GM19395 (cell line): Measurements from ENCODE around the gene OR6J1.
"Not testable (repeated sequence)": the region's sequence is repeated elsewhere in the genome, so short reads cannot be mapped to it uniquely, and the experiment has no call there.

ENCODE experiments used
- ATAC-seq: cut with Tn5 transposase; IDR thresholded peaks from one replicate; pipeline ENCODE4 v1.9.1; 2021; ENCODE audit warnings: mild to moderate bottlenecking, moderate library complexity; ENCODE audit not compliant: unreplicated experiment

Gene OR6J1

GRCh38 chr14:22644305-22644635 is at the start of gene OR6J1:
OR6J1 (minus strand) TSS chr14:22644352; CDS start chr14:22634811, 9,541 bp downstream.
- ATAC-seq: no peak

- ATAC-seq: no peak
Measured at GRCh38 chr14:22692194-22692593, 48.0 kb upstream of the OR6J1 start.

GRCh38 chr14:22691171-22691570 is 47.0 kb upstream of the OR6J1 start:
- no peak for ATAC-seq

DNA sequence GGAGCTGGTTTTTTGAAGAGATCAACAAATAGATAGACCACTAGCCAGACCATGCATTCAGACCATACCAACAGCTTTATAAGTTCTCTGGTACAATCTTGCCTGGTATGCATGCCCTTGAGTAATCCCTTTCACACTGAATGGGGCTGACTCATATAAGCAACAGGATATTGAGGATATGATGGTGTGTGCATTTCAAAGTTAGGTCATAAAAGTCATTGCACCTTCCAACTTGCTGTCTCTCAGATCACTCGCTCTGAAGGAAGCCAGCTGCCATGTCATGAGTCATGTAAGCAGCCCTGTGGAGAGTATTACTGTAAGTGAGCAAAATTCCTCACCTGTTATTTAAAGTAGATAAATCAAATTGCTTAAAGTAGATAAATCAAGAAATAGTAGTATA is 45.0 kb upstream of the OR6J1 start:
- no peak for ATAC-seq

- ATAC-seq: not testable (repeated sequence)
Measured at GRCh38 chr14:22687969-22688368, 43.8 kb upstream of the OR6J1 start.

GRCh38 chr14:22686176-22686611 is 42.0 kb upstream of the OR6J1 start:
- ATAC-seq: not testable (repeated sequence)

GRCh38 chr14:22685467-22685866 is 41.3 kb upstream of the OR6J1 start:
- ATAC-seq: no peak

GRCh38 chr14:22683428-22683827 is 39.3 kb upstream of the OR6J1 start:
- not testable (repeated sequence) for ATAC-seq

- no peak for ATAC-seq
Measured at GRCh38 chr14:22678221-22678620, 34.1 kb upstream of the OR6J1 start.

DNA sequence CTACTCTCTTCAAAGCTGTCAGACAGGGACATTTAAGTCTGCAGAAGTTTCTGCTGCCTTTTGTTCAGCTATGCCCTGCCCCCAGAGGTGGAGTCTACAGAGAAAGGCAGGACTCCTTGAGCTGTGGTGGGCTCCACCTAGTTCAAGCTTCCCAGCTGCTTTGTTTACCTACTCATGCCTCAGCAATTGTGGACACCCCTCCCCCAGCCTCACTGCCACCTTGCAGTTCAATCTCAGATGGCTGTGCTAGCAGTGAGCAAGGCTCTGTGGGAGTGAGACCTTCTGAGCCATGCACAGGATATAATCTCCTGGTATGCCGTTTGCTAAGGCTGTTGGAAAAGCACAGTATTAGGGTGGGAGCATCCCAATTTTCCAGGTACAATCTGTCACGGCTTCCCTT is 33.4 kb upstream of the OR6J1 start:
- ATAC-seq: not testable (repeated sequence)

DNA sequence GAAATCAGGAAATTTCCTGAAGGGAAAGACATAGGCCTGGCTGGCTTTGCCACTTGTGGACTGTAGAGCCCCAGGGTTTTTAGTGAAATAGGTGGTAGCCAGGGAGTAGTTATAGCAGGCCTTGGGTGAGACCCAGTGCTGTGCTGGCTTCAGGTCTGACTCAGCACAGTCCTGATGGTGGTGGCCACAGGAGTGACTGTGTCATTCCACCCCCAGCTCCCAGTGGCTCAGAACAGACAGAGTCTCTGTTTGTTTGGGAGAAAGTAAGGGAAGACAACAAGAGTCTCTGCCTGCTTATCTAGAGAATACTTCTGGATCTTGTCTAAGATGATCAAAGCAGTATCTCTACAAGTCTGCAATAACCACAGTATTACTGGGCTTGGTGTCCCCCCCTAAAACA is 27.5 kb upstream of the OR6J1 start:
- ATAC-seq: no peak

- ATAC-seq: no peak
Measured at GRCh38 chr14:22668863-22669262, 24.7 kb upstream of the OR6J1 start.

GRCh38 chr14:22668417-22668816 is 24.3 kb upstream of the OR6J1 start:
- no peak for ATAC-seq

GRCh38 chr14:22667881-22668280 is 23.7 kb upstream of the OR6J1 start:
- ATAC-seq: no peak

- no peak for ATAC-seq
Measured at GRCh38 chr14:22666203-22666893, 22.2 kb upstream of the OR6J1 start.

DNA sequence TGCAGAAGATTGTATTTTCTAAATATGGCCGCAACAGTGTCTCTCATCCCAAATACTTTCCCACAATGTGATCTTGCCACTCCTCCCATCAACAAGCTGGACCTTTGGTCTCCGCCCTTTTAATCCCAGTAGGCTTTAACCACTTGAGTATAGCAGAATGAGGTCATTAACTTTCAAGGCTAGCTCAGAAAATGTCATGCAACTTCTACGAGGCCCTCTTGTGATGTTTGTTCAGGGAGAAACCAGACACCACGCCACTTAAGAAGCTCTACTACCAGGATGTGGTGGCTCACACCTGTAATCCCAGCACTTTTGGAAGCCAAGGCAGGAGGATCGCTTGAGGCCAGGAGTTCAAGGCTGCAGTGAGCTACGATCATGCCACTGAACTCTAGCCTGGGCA is 20.1 kb upstream of the OR6J1 start:
- no peak for ATAC-seq

DNA sequence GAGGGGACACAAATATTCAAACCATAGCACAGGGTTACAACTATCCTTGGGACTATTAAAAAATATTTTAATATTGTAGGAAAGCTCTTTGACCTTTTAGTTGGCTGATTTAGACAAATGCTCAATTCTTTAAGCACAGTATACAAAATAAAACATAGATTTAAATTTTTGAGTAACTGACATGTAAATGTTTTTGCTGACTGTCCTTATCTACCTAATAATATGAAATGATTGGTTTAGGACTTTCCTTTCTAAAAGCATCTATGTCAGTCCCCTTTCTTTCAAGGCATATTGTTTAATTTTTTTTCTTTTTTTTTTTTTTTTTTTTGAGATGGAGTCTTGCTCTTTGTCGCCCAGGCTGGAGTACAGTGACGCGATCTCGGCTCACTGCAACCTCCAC is 16.5 kb upstream of the OR6J1 start:
- no peak for ATAC-seq

GRCh38 chr14:22658946-22659345 is 14.8 kb upstream of the OR6J1 start:
- ATAC-seq: no peak

GRCh38 chr14:22657861-22658260 is 13.7 kb upstream of the OR6J1 start:
- ATAC-seq: no peak

- no peak for ATAC-seq
Measured at GRCh38 chr14:22656945-22657731, 13.0 kb upstream of the OR6J1 start.

DNA sequence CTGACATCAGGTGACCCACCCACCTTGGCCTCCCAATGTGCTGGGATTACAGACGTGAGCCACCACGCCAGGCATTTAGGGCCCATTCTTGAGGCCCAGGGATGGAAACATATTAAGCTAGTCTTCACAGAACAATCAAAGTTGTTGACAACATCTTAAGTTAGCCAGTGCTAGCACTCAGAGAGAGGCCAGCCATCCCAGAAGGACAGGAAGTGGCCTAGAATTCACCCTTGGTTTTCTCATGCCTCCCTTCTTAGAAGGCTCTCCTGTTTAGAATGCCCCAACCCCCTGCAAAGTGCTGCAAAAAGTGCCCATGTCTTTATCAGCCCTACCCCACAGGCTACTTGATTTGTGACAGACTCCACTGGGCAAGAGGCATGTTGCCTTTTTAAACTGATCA is 12.1 kb upstream of the OR6J1 start:
- no peak for ATAC-seq

GRCh38 chr14:22653012-22653621 is 9.0 kb upstream of the OR6J1 start:
- ATAC-seq: no peak
